IMR-90 (cell line): ENCODE results near the gene CTR9. TPM values are rescaled to one million over a fixed set of nuclear protein-coding genes. Genes with fewer than 3 reads are reported as not detected.

Experiments used
- ATAC-seq: fragments of 200-7000 bp; cut with Tn5 transposase; 2 replicates; pipeline ENCODE4 v1.9.1; 2020; ENCODE audit warnings: low read depth, mild to moderate bottlenecking, moderate library complexity
- BruUV-seq: library from RNA; stranded (reverse); fragments of 400-500 nt; replicated peaks from 2 replicates; lab custom pipeline; 2021; lab: Mats Ljungman, UMichigan
- CTCF ChIA-PET: fragments of 300-600 bp; formaldehyde crosslinking; extraction: SDS; loops from one replicate; lab custom pipeline; 2021; ENCODE audit warnings: antibody characterized with exemption; lab: Yijun Ruan, JAX
- POLR2A ChIA-PET: fragments of 300-600 bp; sonication (Branson Sonifier 250); formaldehyde crosslinking; loops from one replicate; lab custom pipeline; 2022; ENCODE audit warnings: antibody characterized with exemption; ENCODE audit not compliant: unreplicated experiment; lab: Charles Lee
- DNase-seq: peaks from one replicate; pipeline ENCODE4 v3.0.0; 2013
- H2AFZ ChIP-seq: replicated peaks from 2 replicates; pipeline ENCODE3; 2013; ENCODE audit warnings: low read length, mild to moderate bottlenecking; ENCODE audit not compliant: poor library complexity
- H2AK5ac ChIP-seq: 2 replicates; pipeline ENCODE4 v1.6.1; 2013; ENCODE audit warnings: low read depth, low read length, inconsistent platforms
- H2AK9ac ChIP-seq: replicated peaks from 2 replicates; pipeline ENCODE3; 2013; ENCODE audit warnings: mild to moderate bottlenecking, low read depth, low read length, moderate library complexity; ENCODE audit not compliant: poor library complexity
- H2BK120ac ChIP-seq: 2 replicates; pipeline ENCODE4 v1.6.1; 2013; ENCODE audit warnings: low read depth, low read length, inconsistent platforms
- H2BK15ac ChIP-seq: 3 replicates; pipeline ENCODE4 v1.6.1; 2013; ENCODE audit warnings: low read depth, low read length, inconsistent platforms
- H2BK20ac ChIP-seq: 2 replicates; pipeline ENCODE4 v1.6.1; 2013; ENCODE audit warnings: low read depth, mild to moderate bottlenecking, inconsistent platforms, low read length, moderate library complexity
- H2BK5ac ChIP-seq: 2 replicates; pipeline ENCODE4 v1.6.1; 2013; ENCODE audit warnings: mild to moderate bottlenecking, low read depth, low read length, inconsistent platforms; ENCODE audit not compliant: poor library complexity, severe bottlenecking
- H3K14ac ChIP-seq: replicated peaks from 2 replicates; pipeline ENCODE4 v1.6.1; 2013; ENCODE audit warnings: low read depth, low read length, inconsistent platforms
- H3K18ac ChIP-seq: 2 replicates; pipeline ENCODE4 v1.6.1; 2013; ENCODE audit warnings: low read depth, low read length, control low read depth
- H3K23ac ChIP-seq: 2 replicates; pipeline ENCODE4 v1.6.1; 2013; ENCODE audit warnings: low read depth, low read length, inconsistent platforms
- H3K27ac ChIP-seq: 2 replicates; pipeline ENCODE4 v1.5.1; 2013; ENCODE audit warnings: mild to moderate bottlenecking, control low read depth, low read length; ENCODE audit not compliant: insufficient read depth
- H3K27me3 ChIP-seq: 2 replicates; pipeline ENCODE4 v1.6.1; 2013; ENCODE audit warnings: low read length; ENCODE audit not compliant: control insufficient read depth, insufficient read depth
- H3K36me3 ChIP-seq: 2 replicates; pipeline ENCODE4 v1.6.1; 2013; ENCODE audit warnings: low read length, mixed read lengths; ENCODE audit not compliant: control insufficient read depth, insufficient read depth
- H3K4ac ChIP-seq: 2 replicates; pipeline ENCODE4 v1.6.1; 2013; ENCODE audit warnings: low read depth, low read length, inconsistent platforms
- H3K4me1 ChIP-seq: 2 replicates; pipeline ENCODE4 v1.6.1; 2013; ENCODE audit warnings: low read length, mixed read lengths; ENCODE audit not compliant: control insufficient read depth, insufficient read depth
- H3K4me2 ChIP-seq: 2 replicates; pipeline ENCODE4 v1.6.1; 2013; ENCODE audit warnings: low read depth, mild to moderate bottlenecking, control low read depth, low read length, moderate library complexity
- H3K4me3 ChIP-seq: 2 replicates; pipeline ENCODE4 v1.5.1; 2013; ENCODE audit warnings: low read depth, mild to moderate bottlenecking, control low read depth, low read length, moderate library complexity; ENCODE audit not compliant: insufficient read depth
- H3K56ac ChIP-seq: 2 replicates; pipeline ENCODE4 v1.6.1; 2013; ENCODE audit warnings: low read length, inconsistent platforms; ENCODE audit not compliant: insufficient read depth; ENCODE audit errors: extremely low read depth
- H3K79me1 ChIP-seq, 2 experiments: 2 replicates each; pipeline ENCODE4 v1.6.1; 2013; ENCODE audit warnings: low read length in 2 of 2, inconsistent platforms in 1 of 2, low read depth in 1 of 2
- H3K9ac ChIP-seq: 2 replicates; pipeline ENCODE4 v1.6.1; 2013; ENCODE audit warnings: low read depth, low read length, control low read depth
- H3K9me1 ChIP-seq: 2 replicates; pipeline ENCODE4 v1.6.1; 2013; ENCODE audit warnings: low read length, inconsistent platforms; ENCODE audit not compliant: insufficient read depth
- H3K9me3 ChIP-seq: 2 replicates; pipeline ENCODE4 v1.6.1; 2013; ENCODE audit warnings: low read length; ENCODE audit not compliant: control insufficient read depth, insufficient read depth
- H4K20me1 ChIP-seq: 2 replicates; pipeline ENCODE4 v1.6.1; 2013; ENCODE audit warnings: low read length, inconsistent platforms; ENCODE audit not compliant: insufficient read depth
- H4K5ac ChIP-seq: 2 replicates; pipeline ENCODE4 v1.6.1; 2013; ENCODE audit warnings: mild to moderate bottlenecking, low read depth, low read length, control low read depth
- H4K8ac ChIP-seq, 2 experiments: 2 replicates each; pipeline ENCODE4 v1.6.1; 2013; ENCODE audit warnings: low read depth in 2 of 2, low read length in 2 of 2, control low read depth in 1 of 2, inconsistent platforms in 1 of 2
- H4K91ac ChIP-seq: 2 replicates; pipeline ENCODE4 v1.6.1; 2013; ENCODE audit warnings: low read depth, low read length, inconsistent platforms; ENCODE audit not compliant: insufficient read depth
- BHLHE40 ChIP-seq: fragments of 150-350 bp; IDR thresholded peaks from 2 replicates; pipeline ENCODE4 v1.6.1; 2016; ENCODE audit warnings: mild to moderate bottlenecking, low read depth, low read length
- FOS ChIP-seq: fragments of 150-350 bp; IDR thresholded peaks from 2 replicates; pipeline ENCODE4 v1.6.1; 2016; ENCODE audit warnings: low read depth, low read length
- dilution Hi-C: fragments of 300-500 bp; cut with HindIII; formaldehyde crosslinking; loops from one replicate; pipeline ENCODE4 v1.14.3; 2018; ENCODE audit warnings: low sequenced_read_pairs; ENCODE audit not compliant: unreplicated experiment
- in situ Hi-C: fragments of 300-500 bp; cut with MboI; formaldehyde crosslinking; loops from 3 replicates; pipeline ENCODE4 v1.14.3; 2019; ENCODE audit warnings: low sequenced_read_pairs, inconsistent platforms, mixed read lengths
- intact Hi-C: fragments of 100-400 bp; cut with micrococcal nuclease; formaldehyde crosslinking; loops from 2 replicates; pipeline ENCODE4 v1.10.0; 2022
- polyA plus RNA-seq, 3 experiments: library from polyadenylated mRNA; depleted of rRNA; stranded (reverse); fragments of >200 nt; gene quantifications; 2 replicates each; pipeline ENCODE4 v1.2.3, GENCODE V29; 2012; ENCODE audit warnings: low replicate concordance in 1 of 3
- total RNA-seq: library from RNA; depleted of rRNA; stranded (reverse); fragments of >200 nt; gene quantifications from 2 replicates; pipeline ENCODE4 v1.2.3, GENCODE V29; 2012

The CTR9 gene
- total and polyA plus RNA-seq, 2 of the 4 experiments (the other 2 are of a cell fraction), result 16.8 to 37.1 TPM

DNA sequence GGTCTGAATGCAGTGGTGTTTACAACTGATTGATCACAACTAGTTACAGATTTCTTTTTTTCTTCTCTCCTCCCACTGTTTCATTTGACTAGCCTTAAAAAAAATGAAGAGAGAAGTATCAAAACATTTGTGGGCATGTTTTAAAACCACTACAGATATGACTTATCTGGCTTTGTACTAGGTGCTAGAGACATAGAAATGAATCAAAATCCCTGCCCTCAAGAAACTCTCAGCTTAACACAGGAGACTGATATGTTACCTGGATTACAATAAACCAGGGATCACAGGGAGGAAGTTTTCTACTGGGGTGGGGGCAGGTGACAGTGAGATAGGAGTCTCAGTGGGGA lies 25.2 kb upstream of the CTR9 start:
- peak overlapping the region; percentile 50; the same call in 1 of the 3 replicates for H2BK15ac ChIP-seq
- no peak overlapping the region; the same call in 1 of the 2 replicates for H3K23ac ChIP-seq
- no peak overlapping the region for H3K27ac ChIP-seq
- no peak overlapping the region for H3K4me3 ChIP-seq
- H3K27me3 ChIP-seq, result no peaks in the 10 kb centered on the region
- dilution Hi-C loops (loop anchor here (25.0 kb wide), 1 partner anchor 214 kb away; no protein-coding TSS in a partner anchor), in situ Hi-C loops (loop anchor here (25.0 kb wide), 2 partner anchors 514 to 739 kb away; no protein-coding TSS in a partner anchor), intact Hi-C loops (loop anchor here (2.0 kb wide), 1 partner anchor 33 kb away; the partner anchor contains the start of gene IRAG1)
- H2BK120ac ChIP-seq, result peak overlapping the region; percentile 72; the same call in 1 of the 2 replicates
- ATAC-seq, result no peak
- no peak overlapping the region for H3K56ac ChIP-seq
- CTCF ChIA-PET, result interaction anchor here (1.2 kb wide), 1 partner anchor 120 kb away, joined by 3 read pairs; no protein-coding TSS in a partner anchor
- H4K8ac ChIP-seq, result peak overlapping the region in 1 of 2 experiments; percentile 22; a peak in 1 of 4 replicates
- no peak for DNase-seq
- H4K91ac ChIP-seq, result peak overlapping the region; percentile 74; the same call in 1 of the 2 replicates
- BruUV-seq, result no TSS peak
- peak overlapping the region; percentile 21; the same call in 1 of the 2 replicates for H4K5ac ChIP-seq
- no peaks in the 10 kb centered on the region for H3K9me3 ChIP-seq
- H2BK20ac ChIP-seq, result peak overlapping the region; percentile 64
- H2BK5ac ChIP-seq, result no peak overlapping the region
- no peaks in the 10 kb centered on the region for H3K79me1 ChIP-seq
- H3K4me2 ChIP-seq, result no peak overlapping the region
- POLR2A ChIA-PET, result no interaction called here
- H3K9ac ChIP-seq, result no peak overlapping the region
- 0 out of 2 replicates have a peak overlapping the region, but pooled peaks have one; percentile 43 for H3K18ac ChIP-seq
- no peaks in the 10 kb centered on the region for H4K20me1 ChIP-seq
- H3K4me1 ChIP-seq, result peaks cover 18% of the 10 kb centered on the region
- no peak overlapping the region for H2AFZ ChIP-seq
- H3K36me3 ChIP-seq, result no peaks in the 10 kb centered on the region
- H2AK5ac ChIP-seq, result peak overlapping the region; percentile 57; the same call in 1 of the 2 replicates
- H3K14ac ChIP-seq, result peak overlapping the region; percentile 38
- TF ChIP-seq FOS, result no peak
- TF ChIP-seq BHLHE40, result no peak
- H2AK9ac ChIP-seq, result no peak overlapping the region
- peaks cover 29% of the 10 kb centered on the region for H3K9me1 ChIP-seq
- peak overlapping the region; percentile 91 for H3K4ac ChIP-seq
